ENCODE measurements around the gene ARG1.

DNA sequence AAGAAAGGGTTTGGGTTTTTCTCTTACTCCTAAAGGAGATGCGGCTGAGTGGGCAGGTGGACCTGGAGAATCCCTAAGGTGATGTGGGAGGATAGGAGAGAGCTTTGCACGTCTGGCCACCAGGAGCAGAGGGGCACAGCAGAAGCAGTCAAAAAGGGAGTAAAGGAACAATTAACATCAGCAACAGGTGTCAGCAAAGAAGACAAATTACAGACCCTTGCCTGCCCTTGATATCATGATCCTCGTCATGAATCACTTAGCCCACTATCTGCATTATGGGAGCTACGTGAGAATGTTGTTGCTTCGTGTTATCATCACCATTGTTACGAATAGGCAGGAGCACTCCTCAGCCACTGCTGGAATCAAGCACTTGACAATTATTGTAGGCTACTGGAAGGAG is 25.5 kb upstream of the ARG1 start:
- TF ChIP-seq EP300 (IDR thresholded peaks at IDR 0.05) = no peak
- TF ChIP-seq, protein P1, sequence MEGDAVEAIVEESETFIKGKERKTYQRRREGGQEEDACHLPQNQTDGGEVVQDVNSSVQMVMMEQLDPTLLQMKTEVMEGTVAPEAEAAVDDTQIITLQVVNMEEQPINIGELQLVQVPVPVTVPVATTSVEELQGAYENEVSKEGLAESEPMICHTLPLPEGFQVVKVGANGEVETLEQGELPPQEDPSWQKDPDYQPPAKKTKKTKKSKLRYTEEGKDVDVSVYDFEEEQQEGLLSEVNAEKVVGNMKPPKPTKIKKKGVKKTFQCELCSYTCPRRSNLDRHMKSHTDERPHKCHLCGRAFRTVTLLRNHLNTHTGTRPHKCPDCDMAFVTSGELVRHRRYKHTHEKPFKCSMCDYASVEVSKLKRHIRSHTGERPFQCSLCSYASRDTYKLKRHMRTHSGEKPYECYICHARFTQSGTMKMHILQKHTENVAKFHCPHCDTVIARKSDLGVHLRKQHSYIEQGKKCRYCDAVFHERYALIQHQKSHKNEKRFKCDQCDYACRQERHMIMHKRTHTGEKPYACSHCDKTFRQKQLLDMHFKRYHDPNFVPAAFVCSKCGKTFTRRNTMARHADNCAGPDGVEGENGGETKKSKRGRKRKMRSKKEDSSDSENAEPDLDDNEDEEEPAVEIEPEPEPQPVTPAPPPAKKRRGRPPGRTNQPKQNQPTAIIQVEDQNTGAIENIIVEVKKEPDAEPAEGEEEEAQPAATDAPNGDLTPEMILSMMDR (IDR thresholded peaks at IDR 0.05) = no peak
- TF ChIP-seq POLR2A (IDR thresholded peaks at IDR 0.05) = no peak

Measured in tibial nerve (tissue), 4 donors.